ENCODE measurements around the gene B4GAT1.
"Not testable (repeated sequence)": the region's sequence is repeated elsewhere in the genome, so short reads cannot be mapped to it uniquely, and the experiment has no call there.

The B4GAT1 gene

DNA sequence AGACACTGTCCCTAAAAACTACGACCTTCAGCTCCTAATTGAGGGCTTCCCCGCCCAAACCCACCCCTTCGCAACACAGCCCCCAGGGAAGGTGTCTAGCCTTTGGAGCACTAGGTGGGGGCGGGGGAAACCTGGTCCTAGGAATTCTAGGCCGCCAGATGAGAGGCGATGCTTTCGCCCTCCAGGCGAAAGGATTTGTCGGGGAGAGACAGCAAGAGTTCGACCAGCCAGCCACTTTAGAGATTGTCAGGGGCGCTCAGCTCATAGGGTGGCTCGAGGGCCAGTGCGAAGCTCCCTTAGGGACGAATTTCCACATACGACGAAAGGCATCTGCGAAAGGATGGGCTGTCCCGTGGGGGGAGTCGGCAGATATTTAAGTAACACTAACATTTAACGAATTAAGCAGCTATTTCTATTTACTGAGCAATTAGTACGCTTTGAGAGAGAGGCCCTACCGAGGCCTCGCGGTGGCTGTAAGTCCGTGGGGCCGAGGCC is 35.9 kb downstream of the B4GAT1 start:
- no peak overlapping the region for H3K9ac ChIP-seq (ENCODE audit: low read length)

DNA sequence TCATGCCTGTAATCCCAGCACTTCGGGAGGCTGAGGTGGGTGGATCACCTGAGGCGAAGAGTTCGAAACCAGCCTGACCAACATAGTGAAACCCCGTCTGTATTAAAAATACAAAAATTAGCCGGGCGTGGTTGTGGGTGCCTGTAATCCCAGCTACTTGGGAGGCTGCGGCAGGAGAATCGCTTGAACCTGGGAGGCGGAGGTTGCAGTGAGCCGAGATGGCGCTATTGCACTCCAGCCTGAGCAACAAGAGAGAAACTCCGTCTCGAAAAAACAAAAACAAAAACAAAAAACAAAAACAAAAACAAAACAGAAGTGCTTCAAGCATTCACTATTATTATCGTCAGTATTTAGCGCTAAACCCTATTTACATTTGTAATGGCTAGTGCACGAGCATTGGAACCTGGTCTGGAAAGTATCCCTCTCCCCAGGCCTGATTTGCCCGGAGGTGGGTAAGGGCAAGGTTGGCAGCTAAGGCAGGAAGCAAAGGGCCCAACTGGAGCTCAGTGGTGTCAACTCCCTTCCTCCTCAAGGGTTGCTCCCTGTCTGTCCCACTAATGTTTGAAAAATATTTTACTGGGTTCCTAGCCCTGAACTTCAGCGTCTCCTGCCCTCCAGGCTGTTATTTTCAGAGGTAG is 36.5 kb downstream of the B4GAT1 start:
- not testable (repeated sequence) for H3K36me3 ChIP-seq (replicated peaks; ENCODE audit: low read depth, low read length); H4K20me1 ChIP-seq (ENCODE audit: insufficient read depth, low read length); H3K4me1 ChIP-seq (ENCODE audit: low read length); H3K27me3 ChIP-seq (ENCODE audit: low read depth, low read length); H2AFZ ChIP-seq (ENCODE audit: low read depth, low read length); H3K9me3 ChIP-seq (ENCODE audit: insufficient read depth, low read length); H3K4me3 ChIP-seq (ENCODE audit: low read length); H3K27ac ChIP-seq (ENCODE audit: low read length); H3K79me2 ChIP-seq (ENCODE audit: low read length); H3K9ac ChIP-seq (ENCODE audit: low read length); H3K4me2 ChIP-seq (ENCODE audit: low read length)

More for the DNA sequence above, 35.9 kb downstream of the B4GAT1 start:
- Histone ChIP-seq H3K4me2 (ENCODE audit: low read length) (no peak overlapping the region), H3K4me1 (ENCODE audit: low read length) (no peaks in the 10 kb centered on the region), H3K27ac (ENCODE audit: low read length) (no peak overlapping the region), H3K4me3 (ENCODE audit: low read length) (peak overlapping the region; percentile 69; the same call in 1 of the 2 replicates), H3K27me3 (ENCODE audit: low read depth, low read length) (peaks cover 3% of the 10 kb centered on the region; the same call in 1 of the 2 replicates), H3K9me3 (ENCODE audit: insufficient read depth, low read length) (no peaks in the 10 kb centered on the region), H4K20me1 (ENCODE audit: insufficient read depth, low read length) (no peaks in the 10 kb centered on the region), H3K36me3 (replicated peaks; ENCODE audit: low read depth, low read length) (no peaks in the 10 kb centered on the region), H3K79me2 (ENCODE audit: low read length) (no peaks in the 10 kb centered on the region), H2AFZ (ENCODE audit: low read depth, low read length) (no peak overlapping the region)
- TF ChIP-seq EZH2phosphoT487 (IDR thresholded peaks at IDR 0.05; ENCODE audit: low read depth) (no peak), CTCF (IDR thresholded peaks at IDR 0.05; ENCODE audit: low read depth, low read length) (no peak; the same call in 1 of the 2 replicates)

DNA sequence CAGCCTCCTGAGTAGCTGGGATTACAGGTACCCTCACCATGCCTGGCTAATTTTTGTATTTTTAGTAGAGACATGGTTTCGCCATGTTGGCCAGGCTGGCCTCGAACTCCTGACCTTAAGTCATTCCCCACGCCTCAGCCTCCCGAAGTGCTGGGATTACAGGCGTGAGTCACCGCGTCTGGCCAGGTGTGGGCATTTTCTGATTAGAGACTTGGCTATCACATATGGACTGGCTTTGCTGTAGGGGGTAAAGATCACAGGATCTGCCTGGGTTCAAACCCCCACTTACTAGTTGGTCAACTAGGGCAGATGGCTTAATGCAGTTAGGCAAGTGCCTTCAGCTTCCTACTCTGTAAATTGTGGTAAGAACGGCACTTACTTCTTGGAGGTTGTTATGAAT is 37.1 kb downstream of the B4GAT1 start:
- Histone ChIP-seq H3K4me2 (ENCODE audit: low read length) (no peak overlapping the region), H3K79me2 (ENCODE audit: low read length) (no peaks in the 10 kb centered on the region), H3K9ac (ENCODE audit: low read length) (no peak overlapping the region), H3K27ac (ENCODE audit: low read length) (no peak overlapping the region), H3K27me3 (ENCODE audit: low read depth, low read length) (peaks cover 3% of the 10 kb centered on the region; the same call in 1 of the 2 replicates), H4K20me1 (ENCODE audit: insufficient read depth, low read length) (no peaks in the 10 kb centered on the region), H3K36me3 (replicated peaks; ENCODE audit: low read depth, low read length) (no peaks in the 10 kb centered on the region), H3K4me3 (ENCODE audit: low read length) (no peak overlapping the region), H3K4me1 (ENCODE audit: low read length) (no peaks in the 10 kb centered on the region), H2AFZ (ENCODE audit: low read depth, low read length) (no peak overlapping the region), H3K9me3 (ENCODE audit: insufficient read depth, low read length) (no peaks in the 10 kb centered on the region)
- TF ChIP-seq EZH2phosphoT487 (IDR thresholded peaks at IDR 0.05; ENCODE audit: low read depth) = no peak
- TF ChIP-seq CTCF (IDR thresholded peaks at IDR 0.05; ENCODE audit: low read depth, low read length) = no peak

- no peak overlapping the region for H3K27ac ChIP-seq (ENCODE audit: low read length)
- H2AFZ ChIP-seq (ENCODE audit: low read depth, low read length) = no peak overlapping the region
- no peaks in the 10 kb centered on the region for H3K9me3 ChIP-seq (ENCODE audit: insufficient read depth, low read length)
- TF ChIP-seq EZH2phosphoT487 (IDR thresholded peaks at IDR 0.05; ENCODE audit: low read depth) (no peak), CTCF (IDR thresholded peaks at IDR 0.05; ENCODE audit: low read depth, low read length) (no peak)
- H3K27me3 ChIP-seq (ENCODE audit: low read depth, low read length) = peaks cover 3% of the 10 kb centered on the region; the same call in 1 of the 2 replicates
- H4K20me1 ChIP-seq (ENCODE audit: insufficient read depth, low read length) = no peaks in the 10 kb centered on the region
- H3K4me1 ChIP-seq (ENCODE audit: low read length) = no peaks in the 10 kb centered on the region
- no peak overlapping the region for H3K4me3 ChIP-seq (ENCODE audit: low read length)
- no peaks in the 10 kb centered on the region for H3K36me3 ChIP-seq (replicated peaks; ENCODE audit: low read depth, low read length)
- H3K79me2 ChIP-seq (ENCODE audit: low read length) = no peaks in the 10 kb centered on the region
- H3K9ac ChIP-seq (ENCODE audit: low read length) = no peak overlapping the region
- H3K4me2 ChIP-seq (ENCODE audit: low read length) = no peak overlapping the region
Measured at GRCh38 chr11:66309475-66309874, 38.0 kb downstream of the B4GAT1 start.

All from OCI-LY3 (cell line).